SIG-M5 (cell line): ENCODE results near the gene CHRD.
"Not testable (repeated sequence)": the region's sequence is repeated elsewhere in the genome, so short reads cannot be mapped to it uniquely, and the experiment has no call there.

Experiments used
- DNase-seq: peaks from one replicate; lab custom pipeline; 2025; lab: John Stamatoyannopoulos, UW

Gene CHRD

DNA sequence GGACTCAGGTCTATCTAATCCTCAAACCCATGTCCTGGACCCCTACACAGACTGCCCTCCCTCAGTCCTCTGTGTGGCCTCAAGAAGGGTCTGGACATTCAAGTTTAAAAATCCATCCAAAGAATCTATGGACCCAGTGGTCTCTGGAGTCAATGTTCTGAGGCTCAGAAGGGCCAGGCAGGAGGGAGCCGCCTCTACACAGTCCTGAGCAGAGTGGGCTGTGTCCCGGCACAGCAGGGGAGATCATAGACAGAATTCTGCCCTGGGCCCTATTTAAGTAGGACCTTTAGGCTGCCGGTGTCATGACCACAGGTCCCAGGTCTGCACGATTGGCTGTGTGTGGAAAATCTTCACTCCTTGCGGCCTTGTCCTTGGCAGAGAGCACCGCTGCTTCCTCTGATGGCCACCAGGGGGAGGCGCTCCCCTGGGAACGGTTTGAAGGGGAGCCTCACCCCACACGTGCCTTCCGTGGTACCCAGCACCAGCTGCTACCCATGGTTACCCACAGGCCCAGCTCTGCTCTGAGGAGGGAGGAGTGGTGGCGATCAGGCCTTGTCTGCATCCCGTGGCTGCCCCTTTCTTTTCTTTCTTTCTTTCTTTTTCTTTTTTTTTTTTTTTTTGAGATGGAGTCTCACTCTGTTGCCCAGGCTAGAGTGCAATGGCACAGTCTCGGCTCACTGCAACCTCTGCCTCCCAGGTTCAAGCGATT is 37.9 kb downstream of the CHRD start:
- DNase-seq, result no peak

DNA sequence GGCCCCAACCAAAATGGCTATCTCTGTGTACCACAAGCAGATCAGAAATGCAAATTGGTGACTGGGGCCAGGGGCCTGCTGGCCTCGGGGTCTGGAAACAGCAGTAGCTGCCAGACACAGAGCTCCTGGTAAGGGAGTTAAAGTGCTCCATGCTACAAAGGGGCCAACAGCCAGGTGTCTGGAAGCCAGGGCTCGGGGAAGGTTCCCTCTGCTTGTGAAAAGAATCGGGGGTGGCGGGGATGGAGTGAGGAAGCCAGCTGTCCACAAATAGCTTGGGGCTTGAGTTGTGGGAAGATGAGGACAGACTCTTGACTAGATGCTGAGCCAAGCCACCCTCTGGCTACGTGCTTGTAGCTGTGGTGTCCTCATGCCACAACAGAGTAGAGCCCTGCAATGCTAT is 39.3 kb downstream of the CHRD start:
- no peak for DNase-seq

DNA sequence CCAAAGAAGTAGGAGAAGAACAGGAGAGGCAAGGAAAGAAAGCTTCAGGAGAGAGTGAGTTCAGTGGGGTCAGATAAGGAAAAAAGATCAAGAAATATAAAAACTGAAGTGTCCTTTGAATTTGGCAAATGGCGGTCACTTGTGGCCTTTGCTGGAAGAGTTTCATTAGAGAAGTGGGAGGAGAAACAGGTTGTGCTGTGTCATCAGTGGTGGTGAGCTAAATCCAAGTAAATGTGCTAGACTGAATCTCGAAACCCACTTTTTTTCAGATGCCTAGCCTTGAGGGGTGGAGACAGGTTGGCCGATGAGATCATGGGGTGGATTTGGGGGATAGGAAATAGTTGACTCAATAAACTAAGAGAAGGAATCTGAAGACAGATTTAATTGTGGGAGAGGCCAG is 43.7 kb downstream of the CHRD start:
- no peak for DNase-seq

DNA sequence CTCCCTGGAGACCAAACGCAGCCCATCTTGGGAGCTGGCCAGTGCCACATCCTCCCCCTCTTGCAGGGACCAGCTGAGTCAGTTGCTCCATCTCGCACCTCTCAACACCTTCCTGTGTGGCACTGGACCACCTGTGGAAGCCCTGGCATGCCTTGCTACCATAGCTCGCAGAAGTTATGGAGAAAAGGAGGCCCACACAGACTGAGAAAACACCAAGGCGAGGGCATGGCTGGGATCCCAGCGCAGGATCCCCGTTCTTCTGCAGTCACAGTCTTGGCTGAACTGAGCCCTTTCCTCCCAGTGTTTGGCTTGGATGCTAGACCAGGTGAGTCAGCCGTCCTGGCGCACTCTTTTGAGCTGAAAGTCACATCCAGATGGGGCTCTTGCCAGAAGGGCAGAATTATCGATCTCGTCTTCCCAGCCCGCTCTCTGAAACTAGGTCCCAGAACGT is 46.9 kb downstream of the CHRD start:
- no peak for DNase-seq

DNA sequence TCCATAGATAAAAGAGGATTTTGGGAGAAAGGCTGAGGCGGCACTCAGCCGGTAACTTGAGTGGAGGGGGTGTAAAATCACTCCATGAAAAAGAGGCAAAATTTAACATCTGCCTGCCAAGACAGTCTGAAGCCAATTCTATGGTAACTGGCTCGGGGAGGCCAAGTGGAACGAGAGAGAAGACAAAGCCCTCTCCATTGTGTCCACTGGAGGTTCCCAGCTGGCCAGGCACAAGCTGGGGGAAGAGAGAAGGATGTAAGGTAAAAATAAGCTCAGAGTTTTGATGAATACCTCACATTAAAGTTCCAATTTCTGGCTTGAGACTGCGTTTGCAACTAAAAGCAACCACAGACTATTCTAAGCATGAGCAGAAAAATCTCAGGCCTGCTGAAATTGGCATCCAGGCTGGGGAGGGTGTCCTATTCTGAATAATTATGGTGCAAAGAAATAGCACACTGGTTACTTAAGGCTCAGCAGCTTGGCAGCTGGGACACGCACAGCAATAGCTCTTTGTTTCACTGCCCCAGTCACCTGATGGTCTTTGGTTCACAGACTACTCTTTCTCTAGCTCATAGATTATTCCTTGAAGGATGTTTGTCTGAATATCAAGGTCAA is 48.8 kb downstream of the CHRD start:
- DNase-seq, result no peak

DNA sequence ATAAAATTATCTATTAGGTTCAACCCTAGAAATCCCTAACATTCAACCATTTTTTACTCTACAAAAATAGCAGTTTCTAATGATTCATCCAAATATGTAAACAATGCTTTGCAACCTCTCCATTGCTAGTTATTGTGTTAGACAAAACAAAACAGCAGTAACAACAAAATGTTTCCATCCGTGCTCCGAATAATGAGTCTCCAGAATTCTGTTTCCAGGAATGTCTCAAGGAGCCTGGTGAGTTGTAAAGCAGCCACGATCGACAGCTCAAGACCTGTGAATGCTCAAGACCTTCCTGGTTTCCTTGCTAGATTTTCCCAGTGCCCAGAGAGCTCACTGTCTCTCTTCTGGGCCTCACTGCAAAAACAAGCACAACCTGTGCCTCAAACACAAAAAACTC is 49.9 kb downstream of the CHRD start:
- no peak for DNase-seq

DNA sequence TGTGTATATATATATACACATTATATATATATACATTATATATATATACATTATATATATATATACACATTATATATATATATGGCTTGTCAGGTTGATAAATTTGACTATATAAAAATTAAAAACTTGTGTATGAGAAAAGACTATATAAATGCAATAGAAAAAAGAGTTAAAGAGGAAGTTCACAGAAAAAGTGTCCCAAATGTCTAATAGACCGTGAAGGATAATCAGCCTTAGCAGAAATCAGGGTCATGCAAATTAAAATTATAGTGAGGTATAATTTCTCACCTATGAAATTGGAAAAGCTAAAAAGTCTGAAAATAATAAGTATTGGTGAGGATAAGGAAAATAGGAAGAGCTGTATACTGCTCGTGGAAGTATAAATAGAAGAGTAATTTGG is 51.1 kb downstream of the CHRD start:
- no peak for DNase-seq

DNA sequence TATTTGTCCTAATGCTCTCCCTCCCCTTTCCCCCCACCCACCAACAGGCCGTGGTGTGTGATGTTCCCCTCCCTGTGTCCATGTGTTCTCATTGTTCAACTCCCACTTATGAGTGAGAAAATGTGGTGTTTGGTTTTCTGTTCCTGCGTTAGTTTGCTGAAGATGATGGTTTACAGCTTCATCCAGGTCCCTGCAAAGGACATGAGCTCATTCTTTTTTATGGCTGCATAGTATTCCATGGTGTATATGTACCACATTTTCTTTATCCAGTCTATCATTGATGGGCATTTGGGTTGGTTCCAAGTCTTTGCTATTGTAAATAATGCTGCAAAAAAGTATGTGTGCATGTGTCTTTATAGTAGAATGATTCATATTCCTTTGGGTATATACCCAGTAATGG is 53.3 kb downstream of the CHRD start:
- DNase-seq, result not testable (repeated sequence)

DNA sequence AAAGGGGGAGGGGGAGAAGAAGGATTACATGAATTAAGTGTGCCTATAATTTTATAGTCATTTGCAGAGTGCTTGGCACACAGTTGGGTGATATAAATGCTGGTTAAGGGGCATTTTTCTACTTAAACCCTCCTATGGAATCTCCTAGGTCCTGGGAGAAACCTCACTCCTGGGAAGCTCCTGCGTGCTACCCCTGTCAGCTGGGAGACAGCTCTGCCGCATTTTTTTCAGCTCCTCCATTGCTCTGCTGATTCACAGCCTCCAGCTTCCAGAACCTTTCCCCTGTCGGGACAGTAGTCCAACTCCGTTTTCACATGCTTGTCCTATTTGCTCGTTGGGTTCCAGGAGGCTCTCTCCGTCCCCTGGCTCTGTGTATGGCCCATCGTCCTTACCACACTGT is 59.2 kb downstream of the CHRD start:
- no peak for DNase-seq
